NCI-H1694 treated with DMSO at 0.1 percent for 48 hours (cell line): ENCODE results near the gene INAVA.
"Not testable (repeated sequence)": the region's sequence is repeated elsewhere in the genome, so short reads cannot be mapped to it uniquely, and the experiment has no call there.

ENCODE experiments used
- DNase-seq: peaks from one replicate; lab custom pipeline; 2025; lab: John Stamatoyannopoulos, UW

Gene INAVA

GRCh38 chr1:200963076-200963475 is 68.4 kb downstream of the INAVA start:
- no peak for DNase-seq

- DNase-seq = not testable (repeated sequence)
Measured at GRCh38 chr1:200963888-200964287, 69.2 kb downstream of the INAVA start.
